Bronchial epithelial cell (primary cell): ENCODE measurements around the gene SLC25A13. TPM values are rescaled to one million over a fixed set of nuclear protein-coding genes. Genes with fewer than 3 reads are reported as not detected.

ENCODE experiments used
- DNase-seq: peaks from one replicate; pipeline ENCODE4 v3.0.0-alpha.2; 2010; ENCODE audit warnings: low read depth
- FAIRE-seq: peaks from 2 replicates; lab custom pipeline; 2011; peaks lifted over from hg19 to GRCh38; lab: Jason Lieb, UNC
- H3K27me3 ChIP-seq: 2 replicates; pipeline ENCODE4 v1.5.1; 2011; ENCODE audit warnings: low read length; ENCODE audit not compliant: control insufficient read depth, insufficient read depth
- H3K36me3 ChIP-seq: 2 replicates; pipeline ENCODE4 v1.5.1; 2011; ENCODE audit warnings: low read length; ENCODE audit not compliant: control insufficient read depth, insufficient read depth
- H3K4me3 ChIP-seq: 2 replicates; pipeline ENCODE4 v1.5.1; 2011; ENCODE audit warnings: mild to moderate bottlenecking, low read depth, low read length, control low read depth
- total RNA-seq: library from RNA; depleted of rRNA; stranded (reverse); fragments of >200 nt; gene quantifications from 2 replicates; pipeline ENCODE4 v1.2.1, GENCODE V29; 2014
- TF ChIP-seq, protein P1 (sequence below): IDR thresholded peaks from 2 replicates; pipeline ENCODE4 v1.5.1; 2011; ENCODE audit warnings: mild to moderate bottlenecking, moderate library complexity, low read length, control low read depth, inconsistent platforms; ENCODE audit not compliant: insufficient read depth, severe bottlenecking

SLC25A13 gene
- total RNA-seq, 1 donor from 2014 or later = 16.6 TPM

DNA sequence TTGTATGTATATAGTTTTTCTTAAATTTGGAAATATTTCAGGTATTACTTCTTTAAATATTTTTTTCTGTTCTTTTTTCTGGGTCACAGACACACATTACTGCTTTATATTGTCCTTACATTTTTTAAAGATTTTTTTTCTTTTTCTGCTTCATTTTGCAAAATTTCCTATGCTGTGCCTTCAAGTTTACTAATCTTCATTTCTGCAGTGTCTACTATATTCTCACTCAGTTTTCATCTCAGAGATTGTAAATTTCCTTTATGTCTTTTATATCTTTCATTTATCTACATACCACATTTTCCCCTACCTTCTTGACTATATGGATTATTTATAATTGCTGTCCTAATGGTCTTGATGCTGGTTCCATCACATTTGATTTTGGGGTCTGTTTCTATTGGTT, 210.5 kb downstream of the SLC25A13 start:
- Histone ChIP-seq H3K4me3 (no peak overlapping the region), H3K36me3 (no peaks in the 10 kb centered on the region), H3K27me3 (no peaks in the 10 kb centered on the region)
- FAIRE-seq = no peak
- DNase-seq = no peak
- TF ChIP-seq, protein P1, sequence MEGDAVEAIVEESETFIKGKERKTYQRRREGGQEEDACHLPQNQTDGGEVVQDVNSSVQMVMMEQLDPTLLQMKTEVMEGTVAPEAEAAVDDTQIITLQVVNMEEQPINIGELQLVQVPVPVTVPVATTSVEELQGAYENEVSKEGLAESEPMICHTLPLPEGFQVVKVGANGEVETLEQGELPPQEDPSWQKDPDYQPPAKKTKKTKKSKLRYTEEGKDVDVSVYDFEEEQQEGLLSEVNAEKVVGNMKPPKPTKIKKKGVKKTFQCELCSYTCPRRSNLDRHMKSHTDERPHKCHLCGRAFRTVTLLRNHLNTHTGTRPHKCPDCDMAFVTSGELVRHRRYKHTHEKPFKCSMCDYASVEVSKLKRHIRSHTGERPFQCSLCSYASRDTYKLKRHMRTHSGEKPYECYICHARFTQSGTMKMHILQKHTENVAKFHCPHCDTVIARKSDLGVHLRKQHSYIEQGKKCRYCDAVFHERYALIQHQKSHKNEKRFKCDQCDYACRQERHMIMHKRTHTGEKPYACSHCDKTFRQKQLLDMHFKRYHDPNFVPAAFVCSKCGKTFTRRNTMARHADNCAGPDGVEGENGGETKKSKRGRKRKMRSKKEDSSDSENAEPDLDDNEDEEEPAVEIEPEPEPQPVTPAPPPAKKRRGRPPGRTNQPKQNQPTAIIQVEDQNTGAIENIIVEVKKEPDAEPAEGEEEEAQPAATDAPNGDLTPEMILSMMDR = no peak

DNA sequence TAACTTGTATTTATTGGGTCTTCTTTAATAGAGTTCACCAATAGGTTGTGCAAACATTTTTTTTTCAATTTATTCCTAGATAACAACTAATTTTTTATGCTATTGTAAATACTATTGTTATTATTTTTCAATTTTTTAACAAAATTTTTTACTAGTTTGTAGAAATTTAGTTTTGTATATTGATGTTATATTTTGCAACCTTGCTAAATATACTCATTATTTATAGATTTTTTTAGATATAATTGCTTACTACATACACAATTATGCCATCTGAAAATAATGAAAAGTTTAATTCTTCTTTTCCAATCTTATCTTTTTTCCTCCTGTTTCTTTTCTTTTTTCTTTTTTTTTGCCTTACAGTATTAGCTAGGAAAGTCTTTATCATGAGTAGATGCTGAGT, 216.9 kb downstream of the SLC25A13 start:
- TF ChIP-seq, protein P1 = no peak
- no peaks in the 10 kb centered on the region for H3K36me3 ChIP-seq
- DNase-seq (no peak), FAIRE-seq (no peak)
- no peak overlapping the region for H3K4me3 ChIP-seq
- H3K27me3 ChIP-seq = no peaks in the 10 kb centered on the region

DNA sequence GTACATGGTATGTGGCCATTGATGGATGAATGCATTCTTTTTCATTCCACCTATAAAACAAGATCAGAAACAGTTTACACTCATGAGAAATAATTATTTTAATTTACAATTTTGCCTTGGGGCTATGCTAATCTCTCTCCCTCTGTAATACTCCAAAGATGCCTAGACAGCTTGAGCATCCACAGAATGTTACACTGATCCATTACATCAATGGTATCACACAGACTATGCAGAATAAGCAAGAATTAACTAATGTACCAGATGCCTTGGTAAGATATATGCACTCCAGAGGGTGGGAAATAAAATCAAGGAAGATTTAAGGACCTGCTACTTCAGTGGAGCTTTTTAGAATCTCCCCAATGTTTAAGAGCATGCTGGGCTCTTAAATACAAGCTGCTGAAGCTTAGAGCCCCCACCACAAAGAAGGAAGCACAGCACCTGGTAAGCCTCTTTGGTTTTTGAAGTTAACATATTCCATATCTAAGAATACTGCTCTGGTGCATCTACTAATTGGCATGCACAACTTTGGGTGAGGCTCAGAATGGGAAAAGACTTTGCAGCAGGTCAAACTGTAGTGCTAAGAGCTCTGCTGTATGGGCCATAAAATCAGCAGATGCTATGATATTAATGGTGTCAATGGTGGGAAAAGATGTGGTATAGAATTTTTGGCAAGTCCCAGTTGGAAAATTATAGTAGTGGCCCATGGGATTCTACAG, 219.6 kb downstream of the SLC25A13 start:
- no peak for FAIRE-seq
- TF ChIP-seq, protein P1 = no peak

DNA sequence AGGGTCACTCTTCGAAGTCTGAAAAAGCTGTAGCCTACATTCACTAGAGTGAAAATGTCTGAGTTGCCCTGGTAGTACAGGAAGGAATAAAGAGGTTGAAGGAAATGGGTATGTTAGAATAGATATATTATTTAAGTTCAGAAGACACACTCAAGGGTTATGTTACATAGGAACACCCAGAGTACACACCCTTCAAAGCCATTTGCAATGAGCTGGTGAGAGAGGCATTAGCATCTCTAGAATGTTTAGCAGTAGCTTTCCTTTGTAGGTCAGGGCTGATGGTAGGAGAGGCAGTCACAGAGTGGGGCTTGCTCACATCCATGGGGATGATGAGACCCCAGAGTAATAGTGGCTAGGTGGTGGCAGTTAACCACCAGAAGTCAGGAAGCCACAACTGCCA, 221.2 kb downstream of the SLC25A13 start:
- FAIRE-seq (no peak), DNase-seq (no peak)
- H3K36me3 ChIP-seq = no peaks in the 10 kb centered on the region
- TF ChIP-seq, protein P1 = no peak
- no peaks in the 10 kb centered on the region for H3K27me3 ChIP-seq
- H3K4me3 ChIP-seq = no peak overlapping the region

More for the DNA sequence above, 219.6 kb downstream of the SLC25A13 start:
- H3K36me3 ChIP-seq = no peaks in the 10 kb centered on the region
- DNase-seq = no peak
- H3K4me3 ChIP-seq = no peak overlapping the region
- no peaks in the 10 kb centered on the region for H3K27me3 ChIP-seq

DNA sequence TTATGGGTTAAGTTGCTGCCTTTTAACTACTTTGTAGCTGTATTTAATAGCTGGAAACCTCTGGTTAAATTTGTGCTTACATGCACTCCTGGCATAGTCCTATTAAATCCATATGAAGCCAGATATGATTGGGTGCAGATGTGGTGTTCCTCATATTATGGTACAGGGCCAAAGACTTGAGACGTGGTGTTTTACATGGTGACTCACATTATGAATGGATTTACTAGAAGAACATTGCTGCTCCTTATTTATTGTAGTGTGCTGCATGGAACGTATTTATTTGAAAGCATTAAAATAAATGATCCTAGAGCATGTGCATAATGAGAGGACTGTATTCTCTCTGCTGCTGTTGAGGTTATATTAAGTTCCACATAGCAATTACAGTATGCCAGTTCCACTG, 224.1 kb downstream of the SLC25A13 start:
- TF ChIP-seq, protein P1 = no peak
- FAIRE-seq = no peak
- H3K27me3 ChIP-seq = no peaks in the 10 kb centered on the region
- H3K4me3 ChIP-seq = no peak overlapping the region
- DNase-seq = no peak
- no peaks in the 10 kb centered on the region for H3K36me3 ChIP-seq

DNA sequence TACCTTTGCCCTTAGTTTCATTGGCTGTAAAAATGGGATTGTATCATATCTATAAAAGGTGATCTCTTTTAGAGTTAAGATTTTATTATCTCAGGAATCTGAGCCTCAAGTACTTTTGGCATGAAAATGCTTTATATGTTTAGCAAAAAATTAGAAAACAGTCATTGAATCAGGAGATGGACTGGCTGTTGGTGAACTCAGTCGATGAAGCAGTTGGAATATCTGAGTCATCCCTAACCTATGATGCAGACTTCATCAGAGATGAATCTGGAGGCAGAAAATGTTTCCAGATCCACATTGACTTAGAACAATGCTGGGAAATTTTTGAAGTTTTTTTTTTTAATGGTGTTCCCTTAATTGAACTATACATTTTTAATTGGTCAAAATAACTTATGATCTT, 228.5 kb downstream of the SLC25A13 start:
- TF ChIP-seq, protein P1 = no peak
- DNase-seq (peak; percentile 87), FAIRE-seq (no peak)
- Histone ChIP-seq H3K27me3 (no peaks in the 10 kb centered on the region), H3K36me3 (no peaks in the 10 kb centered on the region), H3K4me3 (no peak overlapping the region)
